ENCODE data around the gene ZNF609.

The ZNF609 gene

GRCh38 chr15:64464276-64465005 is 4.1 kb downstream of the ZNF609 start:
- no peak for TF ChIP-seq CTCF (IDR thresholded peaks at IDR 0.05; ENCODE audit: low read depth, low read length)
- DNase-seq (ENCODE audit: extremely low read depth, low read depth), result no peak

GRCh38 chr15:64466408-64467141 is 6.2 kb downstream of the ZNF609 start:
- no peak for DNase-seq (ENCODE audit: extremely low read depth, low read depth)
- TF ChIP-seq CTCF (IDR thresholded peaks at IDR 0.05; ENCODE audit: low read depth, low read length), result no peak

DNA sequence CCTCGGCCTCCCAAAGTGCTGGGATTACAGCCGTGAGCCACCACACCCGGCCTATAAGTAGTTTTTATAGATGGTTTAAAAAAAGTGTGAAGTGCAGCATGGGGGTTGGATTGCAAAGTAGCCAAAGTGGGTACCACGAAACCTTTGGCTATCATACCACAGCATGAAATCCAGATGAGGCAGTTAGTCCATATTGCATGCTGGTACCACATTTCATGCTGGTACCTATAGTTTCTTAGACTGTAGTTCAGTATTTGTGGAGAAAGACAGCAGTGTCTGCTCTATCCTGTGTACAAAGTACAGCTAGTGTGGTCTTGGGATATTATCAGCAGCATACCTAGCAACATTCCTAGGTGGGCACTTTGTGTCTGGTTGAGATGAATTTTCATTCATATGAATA is 11.8 kb downstream of the ZNF609 start:
- no peak for DNase-seq (ENCODE audit: extremely low read depth, low read depth)
- no peak for TF ChIP-seq CTCF (IDR thresholded peaks at IDR 0.05; ENCODE audit: low read depth, low read length)

DNA sequence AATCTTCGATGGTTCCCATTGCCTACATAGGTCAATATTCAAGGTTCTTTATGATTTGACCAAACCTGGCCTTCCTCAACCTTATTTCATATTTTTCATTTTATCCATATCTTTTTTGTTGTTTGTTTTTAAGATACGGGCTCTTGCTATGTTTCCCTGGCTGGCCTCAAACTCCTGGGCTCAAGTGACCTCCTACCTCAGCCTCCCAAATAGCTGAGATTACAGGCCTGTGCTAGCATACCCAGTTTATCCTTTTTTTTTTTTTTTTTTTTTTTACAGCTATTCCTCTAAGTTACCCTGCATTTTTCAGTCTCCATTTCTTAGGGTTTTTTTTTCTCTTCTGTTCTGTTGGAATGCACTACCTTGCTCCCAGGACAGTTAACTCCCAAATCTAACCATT is 14.5 kb downstream of the ZNF609 start:
- TF ChIP-seq CTCF (IDR thresholded peaks at IDR 0.05; ENCODE audit: low read depth, low read length), result no peak

GRCh38 chr15:64476550-64476949 is 16.2 kb downstream of the ZNF609 start:
- no peak for DNase-seq (ENCODE audit: extremely low read depth, low read depth)
- TF ChIP-seq CTCF (IDR thresholded peaks at IDR 0.05; ENCODE audit: low read depth, low read length), result no peak

More for the DNA sequence above, 14.5 kb downstream of the ZNF609 start:
- DNase-seq (ENCODE audit: extremely low read depth, low read depth), result no peak

DNA sequence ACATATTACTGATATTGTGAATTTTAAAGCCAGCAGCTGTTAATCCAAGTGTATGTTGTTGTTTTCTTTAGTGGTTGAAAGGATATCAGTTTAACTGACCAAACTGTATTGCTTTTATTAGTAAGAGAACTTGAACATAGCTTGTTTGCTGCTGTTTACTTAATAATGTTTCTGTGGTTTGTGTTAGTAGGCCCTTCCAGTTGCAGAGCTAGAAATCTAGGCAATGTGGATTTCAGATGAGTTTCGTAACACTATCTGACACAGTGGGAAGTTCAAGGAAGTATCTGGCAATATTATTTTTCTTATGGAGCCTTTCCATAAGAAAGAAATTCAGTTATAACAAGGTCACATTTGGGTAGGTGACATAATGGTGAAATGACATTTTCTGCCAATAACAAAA is 18.5 kb downstream of the ZNF609 start:
- DNase-seq (ENCODE audit: extremely low read depth, low read depth), result no peak
- TF ChIP-seq CTCF (IDR thresholded peaks at IDR 0.05; ENCODE audit: low read depth, low read length), result no peak

GRCh38 chr15:64480891-64481290 is 20.5 kb downstream of the ZNF609 start:
- no peak for TF ChIP-seq CTCF (IDR thresholded peaks at IDR 0.05; ENCODE audit: low read depth, low read length)
- no peak for DNase-seq (ENCODE audit: extremely low read depth, low read depth)
